Glomerular visceral epithelial cell (primary cell): ENCODE measurements around the gene EFCAB7.

ENCODE experiments used
- DNase-seq: peaks from one replicate; pipeline ENCODE4 v3.0.0-alpha.2; 2016; ENCODE audit errors: extremely low spot score

EFCAB7 gene

DNA sequence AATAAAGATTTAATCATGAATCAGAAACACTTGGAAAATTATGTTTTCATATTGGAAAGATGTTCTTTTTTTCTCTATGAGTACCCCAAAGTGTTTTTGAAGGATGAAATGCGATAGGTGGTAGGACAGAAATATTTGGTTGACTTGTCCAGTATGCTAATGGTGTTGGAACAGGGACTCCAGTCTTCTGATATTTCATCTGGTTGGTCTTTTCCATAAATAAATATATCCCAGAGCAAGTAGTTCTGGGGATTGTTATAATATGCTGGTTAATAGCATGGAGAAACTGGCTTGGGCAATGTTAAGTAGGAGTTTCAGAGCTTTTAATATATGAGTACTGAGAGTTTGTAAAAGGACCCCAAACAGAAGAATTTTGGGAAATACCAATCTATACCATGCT, 78.6 kb downstream of the EFCAB7 start:
- no peak for DNase-seq

DNA sequence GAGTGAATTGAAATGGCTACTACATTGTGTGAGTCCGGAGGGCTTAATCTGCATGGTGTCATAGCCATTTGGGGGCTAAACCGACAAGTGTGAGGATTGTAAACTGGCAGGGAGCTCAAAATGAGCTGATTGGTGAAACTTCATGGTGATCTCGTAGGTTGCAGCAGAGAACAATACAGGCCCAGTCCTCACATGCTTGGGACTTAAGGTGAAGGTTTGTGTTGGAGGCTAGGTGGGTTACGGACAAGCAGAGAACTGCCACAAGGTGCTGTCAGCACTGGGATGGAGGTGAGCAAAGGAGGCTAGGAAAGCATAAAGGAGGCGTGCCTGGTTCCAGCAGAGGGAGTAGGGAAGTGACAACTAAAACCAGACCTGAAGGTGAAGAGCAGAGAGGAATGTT, 79.3 kb downstream of the EFCAB7 start:
- no peak for DNase-seq

DNA sequence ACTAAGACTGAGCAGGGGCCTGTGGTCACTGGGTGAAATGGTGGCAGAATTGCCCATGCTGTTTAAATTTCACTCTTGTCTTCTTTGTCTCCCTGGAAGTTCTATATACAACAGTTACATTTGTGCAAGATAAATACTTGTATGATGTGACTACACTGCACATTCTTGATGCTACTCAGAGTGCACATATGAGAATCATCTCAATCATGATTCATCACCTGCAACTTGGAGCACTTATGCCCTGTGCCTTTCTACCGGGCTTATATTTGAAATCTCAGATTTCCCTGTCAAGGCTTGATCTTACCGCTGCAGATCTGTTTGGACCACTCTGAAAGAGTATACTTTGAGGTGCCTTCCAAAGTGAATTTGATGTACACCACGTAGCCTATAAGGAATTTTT, 80.5 kb downstream of the EFCAB7 start:
- no peak for DNase-seq

DNA sequence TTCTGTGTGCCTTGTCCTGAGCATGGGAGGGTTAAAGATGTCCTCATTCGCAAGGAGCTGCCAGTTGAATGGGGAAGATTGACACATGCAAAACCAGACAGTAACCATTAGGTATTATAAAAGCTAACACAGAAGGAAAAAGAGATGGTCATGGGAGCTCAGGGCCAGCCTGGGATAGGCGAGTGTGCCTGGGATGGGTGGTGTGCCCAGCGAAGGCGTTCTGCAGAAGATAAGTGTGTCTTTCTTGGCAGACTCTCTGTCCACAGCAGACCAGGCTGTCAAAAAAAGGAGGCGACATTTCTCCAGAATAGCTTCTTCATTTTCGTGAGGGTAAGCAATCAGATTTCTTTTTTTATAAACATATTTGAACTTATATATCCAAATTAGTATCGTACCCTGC, 84.0 kb downstream of the EFCAB7 start:
- no peak for DNase-seq

DNA sequence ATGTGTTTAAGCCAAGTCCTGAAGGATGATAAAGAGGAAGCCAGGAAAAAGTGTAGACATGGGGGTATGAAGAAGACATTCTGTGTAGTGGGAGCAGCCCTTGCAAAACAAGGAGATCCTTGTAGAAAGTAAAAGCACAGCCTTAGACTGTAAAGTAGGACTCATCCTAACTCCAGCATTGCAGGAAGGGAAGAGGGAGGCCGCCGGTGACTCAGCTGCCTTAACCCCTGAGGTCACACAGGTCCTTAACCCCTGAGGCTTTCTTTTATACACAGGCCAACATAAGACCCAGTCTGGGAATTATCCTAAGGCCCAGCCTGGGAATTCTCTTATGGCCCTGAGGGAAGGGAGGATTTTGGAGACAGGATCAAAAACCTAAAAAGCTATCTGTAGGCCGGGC, 87.9 kb downstream of the EFCAB7 start:
- DNase-seq, result no peak

DNA sequence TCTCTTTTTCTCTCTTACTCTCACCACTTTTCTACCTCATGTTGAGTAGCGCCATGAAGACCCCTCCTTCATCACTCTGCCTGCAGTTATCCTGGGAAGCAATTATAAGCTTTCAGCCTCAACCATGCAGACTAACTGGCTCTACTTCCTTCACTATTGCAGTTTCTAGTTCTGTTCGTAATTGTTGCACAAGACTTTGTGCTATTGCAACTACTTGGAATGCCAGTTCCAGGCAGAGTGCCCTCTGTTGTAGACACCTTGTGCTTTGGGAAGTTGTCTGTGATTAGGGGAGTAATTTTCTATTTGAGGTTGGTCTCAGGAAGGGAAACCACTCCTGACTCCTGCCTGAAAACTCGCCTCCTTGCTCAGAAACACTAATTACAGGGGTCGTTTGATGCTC, 89.2 kb downstream of the EFCAB7 start:
- DNase-seq, result no peak

DNA sequence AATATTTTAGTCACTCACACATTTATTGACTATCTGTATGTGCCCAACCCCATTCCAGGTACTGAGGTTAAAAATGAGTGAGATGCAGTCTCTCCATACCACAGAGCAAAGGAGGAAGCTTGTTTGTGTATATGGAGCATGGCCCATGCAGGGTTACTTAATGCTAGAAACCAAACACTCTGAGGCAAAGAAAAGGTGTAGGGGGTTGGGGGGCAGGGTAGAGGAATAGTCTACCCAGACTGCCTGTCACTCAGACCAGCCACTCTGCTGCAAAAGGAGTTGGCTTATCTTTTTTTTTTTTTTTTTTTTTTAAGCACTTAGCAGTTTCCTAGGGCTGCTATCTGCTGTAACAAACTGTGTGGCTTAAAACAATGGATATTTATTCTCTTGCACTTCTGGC, 89.6 kb downstream of the EFCAB7 start:
- DNase-seq, result no peak

DNA sequence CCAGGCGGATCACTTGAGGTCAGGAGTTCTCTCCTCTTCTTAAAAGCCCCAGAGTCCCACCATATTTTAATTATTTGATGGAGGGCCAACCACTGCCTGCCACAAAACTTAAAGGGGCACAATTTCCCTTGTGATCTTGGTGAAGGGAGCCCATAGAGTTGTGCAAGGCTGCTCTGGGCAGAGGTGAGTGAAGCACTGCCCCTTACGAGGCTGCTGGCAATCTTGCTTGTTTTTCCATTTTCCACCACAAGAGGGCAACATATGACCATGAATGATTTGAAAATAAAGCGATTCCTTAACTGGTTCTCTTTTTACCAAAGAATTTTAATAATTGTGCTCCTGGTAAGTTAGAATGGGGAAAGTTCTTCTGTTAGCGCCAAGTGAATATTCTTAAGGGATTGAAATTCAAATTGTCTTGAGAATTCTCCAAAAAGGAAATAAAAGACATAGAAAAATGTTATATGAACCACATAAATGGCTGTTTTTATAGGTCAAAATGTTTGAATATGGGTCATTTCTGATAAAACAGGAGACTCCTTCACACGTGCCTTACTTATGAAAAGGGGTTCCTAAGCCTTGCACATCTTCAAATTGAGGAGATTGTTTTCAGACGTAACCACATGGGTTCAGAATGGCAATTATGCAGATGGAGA, 92.6 kb downstream of the EFCAB7 start:
- peak; percentile 81 for DNase-seq

DNA sequence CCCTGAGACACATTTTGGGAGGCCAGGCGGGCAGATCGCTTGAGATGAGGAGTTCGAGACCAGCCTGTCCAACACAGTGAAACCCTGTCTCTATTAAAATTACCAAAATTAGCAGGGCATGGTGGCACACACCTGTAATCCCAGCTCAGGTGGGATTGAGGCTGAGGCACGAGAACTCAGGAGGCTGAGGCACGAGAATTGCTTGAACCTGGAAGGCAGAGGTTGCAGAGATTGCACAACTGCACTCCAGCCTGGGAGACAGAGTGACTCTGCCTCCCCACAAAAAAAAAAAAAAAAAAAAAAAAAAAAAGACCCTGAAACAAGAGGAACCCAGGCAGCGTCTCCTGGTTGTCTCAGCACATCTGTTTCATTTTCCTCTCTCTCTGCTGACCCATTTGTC, 94.1 kb downstream of the EFCAB7 start:
- no peak for DNase-seq

DNA sequence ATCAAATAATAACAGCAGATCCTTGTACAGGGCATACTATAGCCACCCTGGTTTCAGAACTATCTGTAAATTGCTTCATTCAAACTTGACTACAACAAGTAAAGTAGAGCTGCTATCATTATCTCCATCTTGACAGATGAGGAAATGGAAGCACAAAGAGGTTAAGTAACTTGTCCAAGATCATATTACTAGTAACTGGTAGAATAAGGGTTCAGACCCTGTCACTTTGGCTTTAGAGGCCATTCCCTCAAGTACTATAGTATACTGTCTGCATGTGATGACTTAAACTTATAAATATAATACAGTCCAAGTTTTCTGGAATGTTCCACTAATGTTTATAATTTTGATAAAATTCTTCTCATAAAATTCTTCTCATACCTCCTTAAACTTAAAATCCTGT, 94.7 kb downstream of the EFCAB7 start:
- no peak for DNase-seq

DNA sequence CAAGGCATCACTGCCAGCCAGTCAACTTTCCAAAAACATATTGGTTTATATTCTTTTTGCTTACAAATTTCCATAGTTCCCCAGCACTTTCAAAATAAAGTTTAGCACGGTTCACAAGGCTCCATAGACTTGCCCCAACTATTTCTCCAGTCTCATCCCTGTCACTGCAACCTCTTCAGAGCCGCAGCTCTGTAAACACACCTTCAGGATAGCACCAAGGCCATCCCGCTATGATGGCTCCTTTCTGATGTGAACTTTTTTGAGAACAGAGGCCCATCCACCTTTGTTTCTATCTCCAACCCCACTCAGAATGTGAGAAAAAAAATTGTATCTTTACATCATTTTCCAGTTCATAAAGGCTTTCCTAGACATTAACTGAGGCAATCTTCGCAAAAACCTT, 96.2 kb downstream of the EFCAB7 start:
- DNase-seq, result no peak

DNA sequence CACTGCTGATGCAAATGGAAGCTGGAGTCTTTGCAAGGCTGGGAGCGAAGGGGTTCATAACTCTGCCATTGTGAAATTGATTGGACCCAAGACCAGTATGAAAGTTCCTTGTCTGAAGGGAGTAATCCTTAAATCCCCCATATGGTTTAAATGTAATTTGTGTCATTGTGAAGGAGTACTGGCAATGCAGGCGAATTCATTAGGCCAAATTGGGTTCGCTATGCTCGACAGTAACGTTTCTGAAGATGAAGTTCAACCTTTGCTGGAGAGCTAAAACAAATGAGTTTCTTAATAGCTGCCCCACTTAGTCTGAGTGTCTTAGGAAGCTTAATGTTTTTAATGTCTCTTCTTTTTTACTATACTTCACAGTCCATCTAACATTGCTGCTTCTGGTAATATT, 97.3 kb downstream of the EFCAB7 start:
- DNase-seq, result no peak

DNA sequence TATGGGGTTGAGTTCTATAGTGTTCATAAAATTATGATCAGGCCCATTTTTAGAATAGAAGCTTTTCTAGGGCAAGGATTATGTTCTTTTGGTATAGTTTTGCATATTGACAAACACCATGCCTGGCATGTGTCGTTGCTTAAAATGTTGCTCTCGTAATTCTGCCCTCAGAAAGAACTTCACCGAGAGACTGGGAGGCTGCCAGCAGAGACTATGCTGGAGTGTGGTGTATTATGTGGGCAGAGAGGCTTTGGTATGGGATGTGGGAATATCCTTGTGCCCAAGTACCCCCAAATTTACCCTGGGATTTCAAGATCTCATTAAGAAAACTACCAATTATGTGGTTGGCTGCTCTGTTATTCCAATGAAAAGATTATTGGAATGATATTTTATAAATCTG, 97.8 kb downstream of the EFCAB7 start:
- no peak for DNase-seq

DNA sequence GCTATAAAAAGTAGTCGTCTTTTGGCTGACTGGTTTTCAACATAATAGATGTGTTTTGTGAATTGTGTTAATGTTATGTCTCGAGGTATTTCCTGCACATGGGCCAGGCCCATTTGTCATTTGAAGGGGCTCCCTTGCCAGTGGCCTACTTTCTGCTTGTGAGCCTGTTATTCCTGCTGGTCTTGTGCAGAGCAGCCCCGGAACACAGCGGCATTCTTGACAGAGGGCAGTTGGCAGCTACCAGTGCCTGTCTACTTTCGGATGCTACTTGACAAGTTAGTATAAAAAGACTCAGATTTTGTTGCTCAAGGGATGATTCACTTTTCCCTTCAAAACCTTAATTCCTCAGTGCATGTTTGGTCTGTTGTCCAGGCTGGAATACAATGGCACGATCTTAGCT, 98.4 kb downstream of the EFCAB7 start:
- DNase-seq, result no peak
